ENCODE measurements around the gene NOS1AP.

NOS1AP gene

DNA sequence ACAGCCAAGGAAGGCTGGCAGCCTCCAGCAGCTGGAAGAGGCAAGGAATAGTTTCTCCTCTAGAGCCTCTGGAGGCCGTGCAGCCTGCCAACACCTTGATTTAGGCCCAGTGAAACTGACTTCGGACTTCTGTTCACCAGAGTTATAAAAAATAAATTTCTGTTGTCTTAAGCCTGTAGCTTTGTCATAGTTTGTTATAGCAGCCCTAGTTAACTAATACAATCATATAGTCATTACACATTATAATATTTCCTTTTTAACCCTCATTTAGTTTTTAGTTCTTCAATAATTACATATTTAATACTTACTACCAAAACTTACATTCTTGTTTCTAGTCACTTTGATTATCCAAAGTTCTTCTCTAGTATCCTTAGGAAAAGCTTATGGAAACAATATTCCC lies 20.3 kb downstream of the NOS1AP start:
- no peak for DNase-seq (ENCODE audit: low read depth in 2 of 2)

DNA sequence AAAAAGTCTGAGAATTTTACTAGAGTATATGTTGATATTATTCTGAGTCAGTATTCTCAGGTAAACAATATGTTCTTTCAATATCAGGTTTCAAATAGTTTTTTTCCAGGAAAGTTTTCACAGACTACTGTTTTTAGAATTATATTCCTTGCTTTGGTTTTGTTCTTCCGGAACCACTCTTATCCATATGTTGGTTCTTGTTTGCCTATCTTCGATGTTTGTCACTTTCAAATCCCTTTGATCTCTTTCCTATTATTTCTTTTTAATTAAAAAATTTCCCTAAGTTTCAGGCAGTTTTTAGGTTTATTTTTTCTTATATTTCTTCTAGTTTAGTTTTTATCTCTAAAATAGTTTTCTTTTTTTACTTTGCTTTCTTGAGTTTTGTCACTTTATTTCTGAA lies 20.9 kb downstream of the NOS1AP start:
- no peak for DNase-seq (ENCODE audit: low read depth in 2 of 2)

DNA sequence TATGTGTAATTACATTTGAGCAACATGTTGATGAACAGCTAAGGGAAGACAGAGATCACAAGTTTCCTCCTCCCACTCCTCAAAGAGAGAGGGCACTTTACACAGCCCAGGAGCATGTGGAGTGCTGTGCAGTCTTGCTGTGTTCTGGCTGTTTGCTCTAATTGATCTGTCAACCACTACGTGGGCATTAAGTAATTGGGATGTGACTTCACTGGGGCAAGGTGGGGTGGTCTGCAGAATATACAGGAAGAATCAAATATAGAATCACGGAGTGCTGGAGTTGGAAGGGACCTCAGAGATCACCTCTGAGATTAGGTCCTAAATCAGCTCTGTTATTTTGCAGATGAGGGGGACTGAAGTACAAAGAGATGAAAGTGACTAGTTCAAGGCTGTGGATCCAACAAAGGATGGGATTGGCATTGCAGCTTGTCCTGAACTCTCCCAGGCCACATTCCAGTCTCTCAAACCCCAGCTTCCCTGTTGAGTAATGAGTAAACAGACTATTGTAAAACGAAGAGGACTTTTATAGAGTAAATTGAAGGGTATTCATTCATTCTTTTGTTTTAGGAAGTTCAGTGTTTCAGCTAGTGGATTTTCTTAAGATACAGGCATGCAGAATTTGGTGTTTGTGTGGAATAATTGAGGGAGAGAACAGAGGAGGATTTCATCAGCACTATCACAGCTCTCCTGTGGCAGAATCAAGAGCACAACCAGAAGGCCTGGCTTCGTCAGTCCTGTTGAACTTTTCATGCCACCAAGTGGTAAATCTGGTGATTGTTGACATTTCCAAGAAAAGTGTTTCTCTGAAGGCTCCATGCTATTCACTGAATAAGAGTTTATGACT lies 22.4 kb downstream of the NOS1AP start:
- no peak for DNase-seq (ENCODE audit: low read depth in 2 of 2)

DNA sequence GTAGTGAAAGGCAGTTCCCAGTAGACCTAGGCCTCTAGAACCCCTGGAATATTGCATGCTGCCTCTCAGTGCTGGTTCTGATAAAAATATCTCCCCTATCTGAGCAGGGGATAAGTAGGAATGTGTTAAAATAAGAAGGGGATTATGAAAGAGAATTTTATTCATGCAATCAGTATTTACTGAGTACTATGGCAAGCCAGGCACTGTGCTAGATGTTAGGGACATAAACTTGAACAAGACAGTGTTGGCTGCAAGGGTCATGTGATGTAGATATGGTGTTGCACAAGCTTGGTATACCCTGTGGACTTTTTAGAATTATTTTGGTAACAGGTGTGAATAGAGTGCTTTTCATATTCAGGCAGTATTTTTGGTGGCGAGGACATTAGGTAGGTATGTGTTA lies 23.6 kb downstream of the NOS1AP start:
- DNase-seq (ENCODE audit: low read depth in 2 of 2), result no peak

DNA sequence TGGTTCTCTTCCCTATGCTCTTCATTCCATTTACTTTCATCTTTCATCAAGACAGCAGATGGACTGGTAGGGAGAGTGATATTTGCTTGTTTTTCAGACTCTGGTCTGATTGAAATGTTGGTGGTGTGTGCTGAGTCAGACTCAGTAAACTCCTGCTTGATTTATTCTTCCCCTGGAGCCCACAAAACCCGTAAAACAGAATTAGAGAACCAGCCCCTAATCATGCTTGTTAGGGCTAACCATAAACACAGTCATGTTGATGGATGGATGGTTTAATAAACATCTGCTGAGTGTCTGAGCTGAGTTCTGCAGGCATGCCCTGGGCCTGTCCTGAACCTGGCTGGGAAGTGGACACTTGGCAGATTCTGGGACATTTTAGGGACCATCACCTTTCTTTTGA lies 24.8 kb downstream of the NOS1AP start:
- DNase-seq (ENCODE audit: low read depth in 2 of 2), result no peak

DNA sequence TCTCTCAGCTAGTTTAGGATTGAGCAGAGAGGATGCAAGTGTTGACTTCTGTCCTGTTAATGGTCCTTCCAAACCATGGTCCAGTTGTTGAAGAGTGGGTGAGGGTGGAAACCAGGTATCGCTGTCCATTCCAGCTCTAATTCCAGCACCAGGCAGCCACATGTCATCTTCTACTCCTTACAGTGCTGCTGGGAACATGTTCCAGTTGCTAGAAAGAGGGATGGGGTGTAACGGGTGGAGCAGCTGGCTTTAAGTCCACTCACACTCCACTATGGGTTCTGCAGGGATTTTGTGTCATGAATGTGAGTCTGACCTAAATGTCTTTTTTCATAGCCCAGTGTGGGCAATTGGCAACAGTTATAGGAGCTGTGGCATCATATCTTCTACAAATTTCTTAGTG lies 25.2 kb downstream of the NOS1AP start:
- DNase-seq (ENCODE audit: low read depth in 2 of 2), result no peak

DNA sequence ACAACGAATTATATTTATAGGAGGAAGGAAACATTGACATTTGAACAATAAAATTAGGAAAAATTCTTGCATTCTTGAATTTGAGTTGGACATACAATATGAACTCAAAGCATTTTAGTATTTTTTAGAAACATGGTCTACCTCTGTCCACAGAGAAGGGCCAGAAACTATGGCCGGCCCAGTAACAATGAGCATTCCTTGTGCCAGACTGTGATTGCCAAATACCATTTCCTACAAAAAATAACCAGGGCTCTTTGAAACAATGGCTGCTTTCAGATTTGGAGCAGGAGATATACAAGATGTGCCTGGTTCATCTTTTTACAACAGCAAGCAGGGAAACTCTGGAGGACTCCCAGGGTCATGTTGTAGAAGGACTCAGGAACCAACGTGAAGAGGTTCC lies 38.4 kb downstream of the NOS1AP start:
- DNase-seq (ENCODE audit: low read depth in 2 of 2), result no peak

DNA sequence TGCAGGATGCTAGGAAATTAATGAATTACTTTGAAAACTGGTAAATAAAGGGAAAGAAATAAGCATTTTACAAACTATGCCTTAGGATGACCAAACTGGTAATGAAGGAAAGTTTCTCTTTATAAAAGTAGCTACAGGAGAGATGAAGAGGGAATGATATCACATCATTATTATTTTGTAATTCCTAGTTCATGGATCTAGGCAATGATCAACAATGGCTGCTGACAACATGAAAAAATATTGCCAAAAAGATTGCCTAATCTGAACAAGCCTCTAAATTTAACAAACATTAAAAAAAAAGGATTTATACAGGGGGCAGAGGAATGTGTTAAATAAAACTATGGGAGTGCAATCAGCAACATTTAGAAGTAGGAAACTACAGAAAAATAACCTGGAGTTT lies 38.9 kb downstream of the NOS1AP start:
- no peak for DNase-seq (ENCODE audit: low read depth in 2 of 2)

DNA sequence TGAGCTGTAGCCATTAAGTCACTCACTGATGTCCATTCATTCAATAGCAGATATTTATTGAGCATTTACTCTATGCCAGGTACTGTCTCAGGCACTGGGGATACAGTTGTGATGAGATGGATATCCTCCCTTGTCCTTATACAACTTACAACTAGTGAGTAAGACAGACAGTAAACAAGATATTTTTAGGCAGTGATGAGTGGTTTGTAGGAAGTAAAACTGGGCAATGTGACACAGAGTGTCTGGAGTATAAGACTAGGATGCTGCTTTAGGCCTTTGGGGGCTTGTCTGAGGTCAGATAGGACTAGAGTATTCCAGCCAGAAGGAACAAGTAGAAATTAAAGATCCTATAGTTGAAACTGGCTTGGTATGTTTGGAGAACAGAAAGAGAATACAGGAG lies 41.4 kb downstream of the NOS1AP start:
- no peak for DNase-seq (ENCODE audit: low read depth in 2 of 2)

DNA sequence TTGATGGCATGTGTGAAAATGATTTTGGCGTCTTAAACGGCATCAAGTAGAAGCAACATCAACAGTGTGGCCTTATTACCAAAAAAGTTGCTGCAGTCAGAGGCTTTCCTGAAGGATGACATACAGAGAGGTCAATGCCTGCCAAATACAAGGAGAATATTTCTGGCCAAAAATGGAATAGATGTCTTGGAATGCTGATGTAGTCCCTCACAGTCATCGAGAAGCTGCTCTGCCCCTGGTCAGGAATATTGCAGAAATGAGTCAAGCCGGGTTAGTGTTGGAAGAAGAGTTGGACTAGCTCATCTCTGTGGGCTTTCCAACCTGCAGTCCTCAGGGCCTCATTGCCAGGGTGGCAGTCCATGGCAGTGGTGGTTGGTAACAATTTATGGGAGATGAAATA lies 42.1 kb downstream of the NOS1AP start:
- no peak for DNase-seq (ENCODE audit: low read depth in 2 of 2)

DNA sequence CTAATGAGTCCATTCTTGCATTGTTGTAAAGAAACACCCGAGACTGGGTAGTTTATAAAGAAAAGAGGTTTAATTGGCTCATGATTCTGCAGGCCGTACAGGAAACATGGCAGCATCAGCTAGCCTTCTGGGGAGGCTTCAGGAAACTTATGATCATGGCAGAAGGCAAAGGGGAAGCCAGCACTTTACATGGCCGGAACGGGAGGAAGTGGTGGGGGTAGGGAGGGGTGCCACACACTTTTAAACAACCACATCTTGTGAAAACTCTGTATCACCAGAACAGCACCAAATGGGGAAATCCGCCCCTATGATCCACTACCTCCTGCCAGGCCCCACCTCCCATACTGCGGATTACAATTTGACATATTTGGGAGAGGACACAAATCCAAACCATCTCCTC lies 43.9 kb downstream of the NOS1AP start:
- no peak for DNase-seq (ENCODE audit: low read depth in 2 of 2)

DNA sequence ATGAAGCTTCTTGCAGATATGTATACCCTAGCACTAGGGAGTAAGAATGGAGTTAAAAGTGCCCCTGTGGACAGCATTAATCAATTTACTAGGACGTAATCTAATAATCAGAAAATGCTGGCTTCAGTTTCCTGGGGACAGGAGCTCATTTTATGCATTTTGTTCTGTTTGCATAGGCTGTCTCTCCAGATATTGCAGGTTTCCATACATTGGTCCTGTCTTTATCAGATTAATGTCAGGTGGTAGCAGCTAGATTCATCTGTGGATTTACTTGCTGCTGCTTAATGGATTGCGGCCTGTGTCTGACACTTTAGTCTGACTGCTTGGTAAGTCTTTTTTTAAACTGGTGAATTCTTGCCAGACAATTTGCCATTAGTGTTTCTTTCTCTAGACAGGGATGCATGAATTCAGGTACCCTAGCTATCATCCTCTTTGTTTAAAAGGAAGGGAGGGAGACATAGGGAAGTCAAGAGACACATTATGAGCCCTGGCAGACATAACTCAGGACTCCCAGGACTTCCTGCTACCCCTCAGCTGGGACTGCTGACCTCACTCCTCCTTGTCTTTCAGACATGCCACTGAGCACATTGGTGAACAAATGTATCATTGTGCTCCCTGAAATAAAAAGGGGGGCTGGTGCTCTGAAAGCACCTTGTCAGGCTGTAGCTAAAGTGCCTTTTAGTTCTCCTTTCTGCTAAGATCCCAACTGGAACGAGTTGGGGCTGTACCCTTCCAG lies 47.7 kb downstream of the NOS1AP start:
- DNase-seq (ENCODE audit: low read depth in 2 of 2), result no peak

DNA sequence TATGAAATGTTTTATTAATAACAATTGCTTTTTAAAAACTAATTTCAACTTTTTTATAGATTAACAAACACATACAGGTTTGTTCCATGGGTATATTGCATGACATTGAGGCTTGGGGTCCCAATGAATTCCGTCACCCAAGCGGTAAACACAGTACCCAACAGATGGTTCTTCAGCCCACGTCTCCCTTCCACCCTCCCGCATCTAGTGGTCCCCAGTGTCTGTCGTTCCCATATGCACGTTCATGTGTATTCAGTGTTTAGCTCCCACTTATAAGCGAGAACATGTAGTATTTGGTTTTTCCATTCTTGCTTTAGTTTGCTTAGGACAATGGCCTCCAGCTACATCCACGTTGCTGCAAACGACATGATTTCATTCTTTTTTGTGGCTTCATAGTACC lies 48.6 kb downstream of the NOS1AP start:
- no peak for DNase-seq (ENCODE audit: low read depth in 2 of 2)

DNA sequence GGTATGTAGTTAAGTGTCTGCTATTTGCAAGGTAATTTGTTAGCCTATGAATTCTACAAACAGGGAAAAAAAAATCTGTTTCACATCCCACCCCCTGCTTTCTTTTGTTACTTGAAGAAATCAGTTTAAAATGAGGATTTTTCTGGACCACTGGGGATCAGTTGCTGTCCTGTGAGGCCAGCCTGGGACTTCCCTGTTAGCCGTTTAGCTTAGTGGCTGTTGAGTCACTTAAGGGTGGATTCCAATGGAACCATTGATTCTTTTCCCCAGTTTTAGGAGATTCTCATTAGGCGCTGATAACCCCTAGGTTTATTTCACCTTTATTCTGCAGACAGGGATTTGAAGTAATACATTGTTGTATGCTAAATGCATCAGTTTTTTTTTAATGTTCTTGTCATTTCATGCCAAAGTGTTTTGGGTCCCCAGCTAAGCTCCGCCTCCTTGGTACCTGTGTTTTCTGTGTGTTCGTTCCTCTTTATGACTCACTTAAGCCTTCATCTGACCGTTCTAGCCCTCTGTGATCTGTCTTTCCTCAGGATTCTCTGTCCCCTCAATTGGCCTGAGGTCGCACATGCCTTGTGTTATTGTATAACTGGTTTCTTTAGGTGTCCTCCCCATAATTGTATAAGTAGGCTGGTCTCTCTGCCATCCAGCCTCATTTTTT lies 59.3 kb downstream of the NOS1AP start:
- DNase-seq (ENCODE audit: low read depth in 2 of 2), result no peak

DNA sequence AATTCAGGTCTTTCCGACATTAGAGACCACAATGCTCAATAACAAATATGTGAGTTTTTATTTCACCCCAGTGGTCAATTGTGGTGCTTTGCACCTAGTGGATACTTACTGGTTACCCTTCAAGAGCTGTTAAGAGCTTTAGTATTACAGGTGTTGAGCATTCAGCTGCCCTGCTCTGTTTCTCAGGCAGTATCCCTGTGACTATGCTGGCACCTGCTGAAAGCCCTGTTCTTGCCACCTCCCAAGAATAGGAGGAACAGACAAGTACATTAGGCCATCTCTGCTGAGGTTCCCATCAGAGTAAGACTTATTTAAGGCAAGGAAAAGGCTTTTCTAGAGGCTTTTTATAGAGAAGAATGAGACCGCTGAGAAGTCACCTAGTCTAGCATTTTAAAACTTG lies 60.8 kb downstream of the NOS1AP start:
- DNase-seq (ENCODE audit: low read depth in 2 of 2), result no peak

DNA sequence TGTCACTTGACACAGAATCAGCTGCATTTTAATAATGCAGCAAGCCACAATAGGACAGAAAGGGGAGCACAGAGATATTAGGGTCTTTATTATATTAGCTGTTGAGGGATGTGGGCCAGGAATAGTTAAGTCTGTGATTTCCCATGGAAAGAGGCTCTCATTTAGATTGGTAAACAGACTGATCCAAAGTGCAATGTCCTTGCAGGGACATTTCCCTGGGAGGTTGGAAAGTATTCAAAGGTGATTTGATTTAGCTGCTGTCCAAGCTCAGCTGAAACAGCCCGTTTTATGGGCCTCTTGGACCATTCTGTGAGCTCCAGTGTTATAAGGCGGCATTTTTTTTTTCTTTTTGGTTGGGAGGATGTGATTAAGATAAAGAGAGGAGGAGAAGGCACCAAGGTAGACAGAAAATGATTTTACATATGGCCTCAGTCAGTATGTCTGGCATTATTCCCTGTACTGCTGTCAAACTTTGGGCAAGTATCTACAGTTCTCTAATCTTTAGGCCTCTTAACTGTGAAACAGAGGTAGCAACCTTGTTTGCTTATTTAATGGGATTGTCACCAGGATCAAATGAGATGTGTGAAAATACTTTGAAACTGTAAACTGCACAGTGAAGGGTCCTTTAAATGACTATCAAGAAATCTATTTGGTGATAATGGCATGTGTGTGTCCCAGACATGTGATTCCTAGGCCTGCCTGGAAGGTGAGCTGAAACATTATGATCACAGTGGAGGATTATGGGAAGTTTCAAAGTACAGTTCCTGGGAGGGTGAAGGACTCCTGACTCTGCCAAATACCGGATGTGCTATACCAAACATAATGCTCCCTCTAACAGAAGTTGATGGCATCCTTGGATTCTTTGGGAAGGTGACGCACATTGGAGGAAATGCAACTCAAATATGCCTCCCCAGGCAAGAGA lies 62.2 kb downstream of the NOS1AP start:
- no peak for DNase-seq (ENCODE audit: low read depth in 2 of 2)

DNA sequence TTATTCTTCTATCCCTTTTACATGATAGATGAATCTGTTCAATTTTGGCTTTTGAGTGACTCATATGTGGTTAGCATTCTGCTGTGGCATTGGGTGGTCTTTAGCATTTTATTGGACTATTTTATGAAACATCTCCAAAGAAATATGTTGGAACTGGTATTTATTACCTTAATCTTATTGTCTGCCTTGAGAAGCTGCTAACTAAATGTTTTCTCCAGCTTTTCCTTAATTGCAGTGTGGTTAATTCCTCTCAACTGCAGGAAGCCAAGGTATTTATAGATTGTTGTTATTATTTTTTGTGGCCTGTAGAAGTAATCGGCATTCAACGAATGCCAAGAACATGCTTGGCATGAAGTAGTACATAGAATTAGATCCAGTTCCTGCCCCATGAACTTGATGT lies 64.1 kb downstream of the NOS1AP start:
- no peak for DNase-seq (ENCODE audit: low read depth in 2 of 2)

DNA sequence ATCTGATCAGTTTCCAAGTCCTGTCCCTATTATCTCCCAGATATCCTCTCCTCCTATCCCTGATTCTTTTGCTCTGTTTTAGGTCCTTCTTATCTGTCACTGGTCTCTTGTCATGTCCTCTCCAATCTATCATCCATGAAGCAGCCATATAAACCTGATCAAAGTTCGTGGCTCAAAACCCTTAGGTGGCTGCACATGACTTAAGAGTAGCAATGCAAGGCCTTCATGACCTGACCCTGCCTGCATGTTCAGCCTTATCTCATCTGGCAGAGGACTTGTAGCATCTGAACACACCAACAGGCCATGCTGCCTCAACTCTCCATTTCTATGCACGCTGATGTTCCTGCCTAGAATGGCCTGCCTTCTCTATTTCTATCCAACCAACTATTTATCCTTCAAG lies 65.2 kb downstream of the NOS1AP start:
- no peak for DNase-seq (ENCODE audit: low read depth in 2 of 2)

DNA sequence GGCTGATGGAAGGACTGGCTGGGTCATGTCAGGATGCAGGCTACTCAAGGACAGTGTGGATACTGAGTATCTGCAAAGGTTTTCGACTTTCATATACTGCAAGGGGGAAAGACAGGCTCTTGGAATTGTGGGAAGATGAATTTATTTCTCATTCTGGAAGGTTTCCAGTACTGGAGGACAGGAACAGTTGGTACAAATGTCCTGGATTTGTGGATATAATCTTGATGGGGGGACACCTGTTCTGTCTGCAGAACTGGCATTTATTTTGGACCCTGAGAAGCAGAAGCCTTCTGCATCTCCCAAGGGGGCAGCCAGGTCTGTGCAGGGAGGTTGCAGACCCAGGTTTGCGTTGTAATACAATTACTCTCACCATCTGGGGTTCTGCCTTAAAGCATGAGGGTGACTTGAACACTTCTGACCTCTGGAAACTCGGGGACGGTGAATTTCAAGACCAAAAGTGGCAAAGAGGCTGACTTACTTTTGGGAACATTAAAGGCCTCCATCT lies 65.8 kb downstream of the NOS1AP start:
- no peak for DNase-seq (ENCODE audit: low read depth in 2 of 2)

DNA sequence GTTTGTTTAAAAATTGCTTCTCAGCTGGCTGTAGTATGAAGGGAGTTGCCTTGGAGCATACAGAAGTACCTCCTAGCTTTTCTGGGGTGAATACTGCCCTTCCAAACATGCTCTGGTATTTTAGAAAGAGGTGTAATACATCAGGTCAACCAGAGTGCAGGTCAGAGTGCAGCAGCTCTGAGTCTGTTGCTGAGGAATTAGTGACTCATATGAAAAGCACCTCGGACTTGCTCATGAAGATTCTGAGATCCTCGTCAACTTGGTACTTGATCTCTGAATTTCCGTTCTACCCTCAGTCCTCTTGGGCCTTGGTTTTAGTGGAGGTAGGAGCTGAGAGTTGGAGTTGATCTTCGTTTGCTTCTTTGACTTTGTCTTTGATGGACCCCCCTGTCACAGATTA lies 67.3 kb downstream of the NOS1AP start:
- DNase-seq (ENCODE audit: low read depth in 2 of 2), result no peak

DNA sequence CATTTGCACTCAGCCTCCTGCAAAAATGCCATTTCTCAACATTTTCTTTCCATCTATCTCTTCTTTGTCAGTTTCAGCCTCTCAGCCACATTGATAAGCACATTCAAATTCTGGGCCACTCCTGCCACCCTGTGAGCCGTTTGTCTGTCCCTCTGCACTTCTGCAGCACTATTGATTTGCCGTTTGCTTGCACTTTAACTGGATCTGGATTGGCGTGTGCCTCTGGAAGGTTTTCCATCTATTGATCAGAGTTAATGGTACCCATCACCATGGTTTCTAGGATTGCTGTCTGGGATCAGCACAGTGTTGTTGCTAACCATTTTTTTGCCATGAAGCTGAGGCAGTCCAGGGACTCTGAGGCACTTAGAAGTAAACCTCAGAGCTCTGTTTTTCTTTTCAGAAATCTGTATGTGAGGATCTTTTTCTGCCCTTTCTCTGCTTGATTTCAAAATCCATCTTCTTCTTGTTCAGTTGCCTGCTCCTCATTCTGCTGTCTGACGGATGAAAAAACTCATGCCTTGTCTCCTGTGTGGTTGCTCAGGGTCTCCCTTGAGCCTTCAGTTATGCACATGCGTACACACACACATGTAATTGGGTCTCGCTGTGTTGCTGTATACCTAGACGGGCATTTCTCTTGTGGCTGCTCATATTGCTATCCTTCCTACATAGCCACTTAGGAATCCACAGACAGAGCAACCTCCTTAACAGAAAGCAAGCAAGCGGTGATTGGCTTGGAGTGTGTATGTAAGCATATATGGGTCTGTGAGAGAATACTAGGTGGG lies 67.9 kb downstream of the NOS1AP start:
- DNase-seq (ENCODE audit: low read depth in 2 of 2), result no peak

Measured in stimulated activated CD8-positive, alpha-beta memory T cell treated with anti-CD3 and anti-CD28 coated beads, Interleukin-2, amount 100 ng/mL, for 1 hour (primary cell).